Measurements from ENCODE around the gene PNLDC1.
"Not testable (repeated sequence)": the region's sequence is repeated elsewhere in the genome, so short reads cannot be mapped to it uniquely, and the experiment has no call there.

Gene PNLDC1

GRCh38 chr6:159854959-159855358, 54.9 kb downstream of the PNLDC1 start:
- no peak for DNase-seq

- DNase-seq, result no peak
These were observed 58.2 kb downstream of the PNLDC1 start for GRCh38 chr6:159858259-159858658.

- DNase-seq, result no peak
These were observed 60.4 kb downstream of the PNLDC1 start for GRCh38 chr6:159860482-159860881.

GRCh38 chr6:159862103-159862502, 62.0 kb downstream of the PNLDC1 start:
- no peak for DNase-seq

GRCh38 chr6:159863341-159863740, 63.3 kb downstream of the PNLDC1 start:
- DNase-seq, result not testable (repeated sequence)

- DNase-seq, result no peak
These were observed 65.3 kb downstream of the PNLDC1 start for GRCh38 chr6:159865226-159865920.

GRCh38 chr6:159866286-159867247, 66.5 kb downstream of the PNLDC1 start:
- no peak for DNase-seq
